NCI-H526 (cell line): ENCODE measurements around the gene KRABD2.
A peak's percentile ranks its signal among the peaks of the same experiment; 100 is the strongest.
"Not testable (repeated sequence)": the region's sequence is repeated elsewhere in the genome, so short reads cannot be mapped to it uniquely, and the experiment has no call there.

Experiments used
- DNase-seq, 2 experiments: peaks; one replicate each; lab custom pipeline; 2025; lab: John Stamatoyannopoulos, UW

The KRABD2 gene

GRCh38 chr17:8392674-8393469 is 16.4 kb upstream of the KRABD2 start:
- DNase-seq = no peak

- no peak for DNase-seq
These were observed 15.8 kb upstream of the KRABD2 start for GRCh38 chr17:8392274-8392673.

GRCh38 chr17:8391711-8392110 is 15.2 kb upstream of the KRABD2 start:
- no peak for DNase-seq

GRCh38 chr17:8387914-8388651 is 11.6 kb upstream of the KRABD2 start:
- no peak for DNase-seq

GRCh38 chr17:8386841-8387240 is 10.3 kb upstream of the KRABD2 start:
- DNase-seq = no peak

- DNase-seq = no peak
These were observed 8.4 kb upstream of the KRABD2 start for GRCh38 chr17:8384801-8385378.

- peak; percentile 96 to 97 for DNase-seq
These were observed 6.8 kb upstream of the KRABD2 start, which contains the start of gene RPL26 for GRCh38 chr17:8383143-8383822. Gene RPL26 (minus strand): TSS chr17:8383193. CDS start chr17:8382310, 883 bp downstream.

- DNase-seq = no peak
These were observed 6.3 kb upstream of the KRABD2 start for GRCh38 chr17:8382880-8383142.

GRCh38 chr17:8382052-8382879 is 5.8 kb upstream of the KRABD2 start:
- no peak for DNase-seq

GRCh38 chr17:8380049-8380448 is 3.5 kb upstream of the KRABD2 start:
- no peak for DNase-seq

GRCh38 chr17:8378117-8378516 is 1.6 kb upstream of the KRABD2 start:
- DNase-seq = not testable (repeated sequence)

GRCh38 chr17:8377422-8377821 is 918 bp upstream of the KRABD2 start:
- DNase-seq = no peak

GRCh38 chr17:8375738-8376259 is 705 bp downstream of the KRABD2 start:
- peak in 1 of 2 experiments; percentile 4 for DNase-seq

GRCh38 chr17:8373856-8374255 is 2.6 kb downstream of the KRABD2 start:
- not testable (repeated sequence) for DNase-seq

GRCh38 chr17:8372422-8372821 is 4.1 kb downstream of the KRABD2 start:
- DNase-seq = no peak

- DNase-seq = no peak
These were observed 4.7 kb downstream of the KRABD2 start for GRCh38 chr17:8371786-8372185.

- no peak for DNase-seq
These were observed 6.6 kb downstream of the KRABD2 start for GRCh38 chr17:8369944-8370343.

GRCh38 chr17:8368193-8368592 is 8.3 kb downstream of the KRABD2 start:
- DNase-seq = no peak

GRCh38 chr17:8366231-8366630 is 10.3 kb downstream of the KRABD2 start:
- DNase-seq = no peak

GRCh38 chr17:8365143-8365542 is 11.4 kb downstream of the KRABD2 start:
- DNase-seq = no peak

- DNase-seq = no peak
These were observed 13.7 kb downstream of the KRABD2 start for GRCh38 chr17:8362651-8363332.
